MG63 (cell line): ENCODE results near the gene TMEM30B. TPM values are rescaled to one million over a fixed set of nuclear protein-coding genes. Genes with fewer than 3 reads are reported as not detected.
A peak's percentile ranks its signal among the peaks of the same experiment; 100 is the strongest.

Experiments used
- DNase-seq: peaks from one replicate; pipeline ENCODE4 v3.0.0-alpha.2; 2020
- H3K27me3 ChIP-seq: fragments of 250-450 bp; sonication (Bioruptor Pico); 2 replicates; pipeline ENCODE4 v1.5.1; 2020; ENCODE audit warnings: mild to moderate bottlenecking, moderate library complexity
- H3K36me3 ChIP-seq: fragments of 250-450 bp; sonication (Bioruptor Pico); 2 replicates; pipeline ENCODE4 v1.5.1; 2020; ENCODE audit warnings: mild to moderate bottlenecking, moderate library complexity
- H3K4me3 ChIP-seq: fragments of 250-450 bp; sonication (Bioruptor Pico); 2 replicates; pipeline ENCODE4 v1.5.1; 2020; ENCODE audit warnings: mild to moderate bottlenecking, moderate library complexity
- H3K9me3 ChIP-seq: fragments of 250-450 bp; sonication (Bioruptor Pico); 2 replicates; pipeline ENCODE4 v1.5.1; 2020; ENCODE audit warnings: mild to moderate bottlenecking, moderate library complexity
- total RNA-seq: library from RNA; depleted of rRNA; stranded (reverse); fragments of >200 nt; shearing (Covaris generic); gene quantifications from 2 replicates; pipeline ENCODE4 v1.2.3, GENCODE V29; 2014; ENCODE audit warnings: low replicate concordance

TMEM30B gene
- total RNA-seq, 1 experiment from 2014 or later: not detected

GRCh38 chr14:61280092-61280525, 1.0 kb downstream of the TMEM30B start:
- H3K9me3 ChIP-seq: no peaks in the 10 kb centered on the region
- H3K27me3 ChIP-seq: no peaks in the 10 kb centered on the region
- no peaks in the 10 kb centered on the region for H3K36me3 ChIP-seq
- DNase-seq: no peak
- no peak overlapping the region for H3K4me3 ChIP-seq

- no peaks in the 10 kb centered on the region for H3K9me3 ChIP-seq
- H3K4me3 ChIP-seq: no peak overlapping the region
- DNase-seq: no peak
- no peaks in the 10 kb centered on the region for H3K27me3 ChIP-seq
- H3K36me3 ChIP-seq: no peaks in the 10 kb centered on the region
Measured at GRCh38 chr14:61279082-61279481, 2.1 kb downstream of the TMEM30B start.

- no peaks in the 10 kb centered on the region for H3K27me3 ChIP-seq
- no peaks in the 10 kb centered on the region for H3K36me3 ChIP-seq
- no peak for DNase-seq
- H3K9me3 ChIP-seq: no peaks in the 10 kb centered on the region
- no peak overlapping the region for H3K4me3 ChIP-seq
Measured at GRCh38 chr14:61277784-61278183, 3.4 kb downstream of the TMEM30B start.

GRCh38 chr14:61277232-61277631, 3.9 kb downstream of the TMEM30B start:
- H3K27me3 ChIP-seq: no peaks in the 10 kb centered on the region
- H3K36me3 ChIP-seq: no peaks in the 10 kb centered on the region
- H3K4me3 ChIP-seq: no peak overlapping the region
- DNase-seq: no peak
- H3K9me3 ChIP-seq: no peaks in the 10 kb centered on the region

GRCh38 chr14:61271552-61271951, 9.6 kb downstream of the TMEM30B start:
- no peaks in the 10 kb centered on the region for H3K36me3 ChIP-seq
- H3K9me3 ChIP-seq: no peaks in the 10 kb centered on the region
- H3K27me3 ChIP-seq: no peaks in the 10 kb centered on the region
- no peak overlapping the region for H3K4me3 ChIP-seq
- DNase-seq: no peak

GRCh38 chr14:61270714-61271113, 10.4 kb downstream of the TMEM30B start:
- no peaks in the 10 kb centered on the region for H3K9me3 ChIP-seq
- H3K4me3 ChIP-seq: no peak overlapping the region
- H3K27me3 ChIP-seq: no peaks in the 10 kb centered on the region
- H3K36me3 ChIP-seq: no peaks in the 10 kb centered on the region
- DNase-seq: no peak

- peak; percentile 46 for DNase-seq
- H3K4me3 ChIP-seq: 0 out of 2 replicates have a peak overlapping the region, but pooled peaks have one; percentile 11
- H3K9me3 ChIP-seq: no peaks in the 10 kb centered on the region
- no peaks in the 10 kb centered on the region for H3K36me3 ChIP-seq
- H3K27me3 ChIP-seq: no peaks in the 10 kb centered on the region
Measured at GRCh38 chr14:61269321-61270083, 11.6 kb downstream of the TMEM30B start.

GRCh38 chr14:61268812-61269211, 12.3 kb downstream of the TMEM30B start:
- no peak for DNase-seq

GRCh38 chr14:61266891-61267740, 14.0 kb downstream of the TMEM30B start:
- Histone ChIP-seq H3K27me3 (no peaks in the 10 kb centered on the region), H3K36me3 (no peaks in the 10 kb centered on the region), H3K4me3 (no peak overlapping the region)

More at GRCh38 chr14:61268812-61269211, 12.3 kb downstream of the TMEM30B start:
- Histone ChIP-seq H3K27me3 (no peaks in the 10 kb centered on the region), H3K4me3 (no peak overlapping the region), H3K9me3 (no peaks in the 10 kb centered on the region), H3K36me3 (no peaks in the 10 kb centered on the region)

GRCh38 chr14:61266436-61266835, 14.7 kb downstream of the TMEM30B start:
- H3K4me3 ChIP-seq: no peak overlapping the region
- H3K27me3 ChIP-seq: no peaks in the 10 kb centered on the region
- DNase-seq: no peak
- no peaks in the 10 kb centered on the region for H3K9me3 ChIP-seq
- H3K36me3 ChIP-seq: no peaks in the 10 kb centered on the region

More at GRCh38 chr14:61266891-61267740, 14.0 kb downstream of the TMEM30B start:
- no peaks in the 10 kb centered on the region for H3K9me3 ChIP-seq
- DNase-seq: no peak

GRCh38 chr14:61264651-61265050, 16.5 kb downstream of the TMEM30B start:
- DNase-seq: no peak
- H3K4me3 ChIP-seq: no peak overlapping the region
- H3K27me3 ChIP-seq: no peaks in the 10 kb centered on the region
- no peaks in the 10 kb centered on the region for H3K36me3 ChIP-seq
- no peaks in the 10 kb centered on the region for H3K9me3 ChIP-seq

- Histone ChIP-seq H3K36me3 (no peaks in the 10 kb centered on the region), H3K9me3 (no peaks in the 10 kb centered on the region), H3K27me3 (no peaks in the 10 kb centered on the region), H3K4me3 (no peak overlapping the region)
- DNase-seq: no peak
Measured at GRCh38 chr14:61264010-61264571, 17.0 kb downstream of the TMEM30B start.

GRCh38 chr14:61262082-61262481, 19.1 kb downstream of the TMEM30B start:
- Histone ChIP-seq H3K9me3 (no peaks in the 10 kb centered on the region), H3K4me3 (no peak overlapping the region), H3K27me3 (no peaks in the 10 kb centered on the region), H3K36me3 (no peaks in the 10 kb centered on the region)
- peak; percentile 43 for DNase-seq

GRCh38 chr14:61260939-61261776, 20.0 kb downstream of the TMEM30B start:
- DNase-seq: peak; percentile 87
- no peaks in the 10 kb centered on the region for H3K27me3 ChIP-seq
- no peak overlapping the region for H3K4me3 ChIP-seq
- H3K36me3 ChIP-seq: no peaks in the 10 kb centered on the region
- H3K9me3 ChIP-seq: no peaks in the 10 kb centered on the region

GRCh38 chr14:61258985-61259384, 22.2 kb downstream of the TMEM30B start:
- Histone ChIP-seq H3K9me3 (no peaks in the 10 kb centered on the region), H3K4me3 (no peak overlapping the region), H3K36me3 (no peaks in the 10 kb centered on the region), H3K27me3 (no peaks in the 10 kb centered on the region)
- DNase-seq: no peak

GRCh38 chr14:61257469-61258057, 23.6 kb downstream of the TMEM30B start:
- Histone ChIP-seq H3K27me3 (no peaks in the 10 kb centered on the region), H3K4me3 (no peak overlapping the region), H3K36me3 (no peaks in the 10 kb centered on the region), H3K9me3 (no peaks in the 10 kb centered on the region)
- no peak for DNase-seq
